GM18861 (cell line): ENCODE data around the gene TPSAB1.
"Not testable (repeated sequence)": the region's sequence is repeated elsewhere in the genome, so short reads cannot be mapped to it uniquely, and the experiment has no call there.

ENCODE experiments used
- ATAC-seq: cut with Tn5 transposase; IDR thresholded peaks from one replicate; pipeline ENCODE4 v1.9.1; 2021; ENCODE audit not compliant: unreplicated experiment

Gene TPSAB1

GRCh38 chr16:1245452-1246020 is 5.0 kb downstream of the TPSAB1 start:
- no peak for ATAC-seq

GRCh38 chr16:1247903-1248537 is 7.5 kb downstream of the TPSAB1 start:
- ATAC-seq = not testable (repeated sequence)

DNA sequence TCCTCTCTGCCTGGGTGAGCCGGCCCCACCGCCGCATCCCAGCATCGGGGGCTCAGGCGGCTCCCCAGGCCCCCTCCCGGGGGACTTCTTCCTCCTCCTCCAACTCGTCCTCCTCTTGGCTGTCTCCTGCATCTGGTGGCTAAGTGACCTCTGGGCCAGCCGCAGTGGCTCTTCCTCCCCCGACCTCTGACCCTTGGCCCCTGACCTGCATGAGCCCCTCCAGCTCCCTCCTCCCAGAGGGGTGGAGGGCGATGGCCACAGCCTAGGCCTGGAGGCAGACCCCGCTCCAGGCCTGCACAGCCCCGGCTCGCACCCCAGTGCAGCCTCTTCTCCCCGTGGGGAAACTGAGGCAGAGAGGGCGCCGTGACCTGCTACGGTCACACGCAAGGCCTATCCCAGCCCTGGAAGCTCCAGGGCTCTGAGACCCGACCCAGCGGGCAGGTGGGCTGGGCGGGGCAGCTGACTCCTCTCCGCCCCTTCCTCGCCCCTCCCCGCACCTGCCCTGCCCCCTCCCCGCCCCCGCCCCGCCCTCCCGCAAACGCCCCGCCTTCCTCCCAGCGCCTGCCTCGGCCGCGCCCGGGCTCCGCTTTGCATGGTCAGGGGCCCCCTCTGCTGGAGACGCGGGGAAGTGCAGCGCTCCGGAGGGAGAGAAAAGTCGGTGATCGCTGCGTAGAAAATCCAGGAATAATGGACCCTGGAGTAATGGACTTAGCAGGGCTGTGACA is 8.7 kb downstream of the TPSAB1 start:
- ATAC-seq = not testable (repeated sequence)

GRCh38 chr16:1253701-1254364 is 13.3 kb downstream of the TPSAB1 start:
- not testable (repeated sequence) for ATAC-seq

DNA sequence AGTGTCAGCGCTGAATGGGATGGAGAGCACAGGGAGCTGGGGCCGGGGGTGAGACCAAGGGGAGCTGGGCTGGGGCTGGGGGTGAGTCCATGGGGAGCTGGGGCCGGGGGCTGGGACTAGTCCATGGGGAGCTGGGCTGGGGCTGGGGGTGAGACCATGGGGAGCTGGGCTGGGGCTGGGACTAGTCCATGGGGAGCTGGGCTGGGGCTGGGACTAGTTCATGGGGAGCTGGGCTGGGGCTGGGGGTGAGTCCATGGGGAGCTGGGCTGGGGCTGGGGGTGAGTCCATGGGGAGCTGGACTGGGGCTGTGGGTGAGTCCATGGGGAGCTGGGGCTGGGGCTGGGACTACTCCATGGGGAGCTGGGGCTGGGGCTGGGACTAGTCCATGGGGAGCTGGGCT is 14.3 kb downstream of the TPSAB1 start:
- not testable (repeated sequence) for ATAC-seq

DNA sequence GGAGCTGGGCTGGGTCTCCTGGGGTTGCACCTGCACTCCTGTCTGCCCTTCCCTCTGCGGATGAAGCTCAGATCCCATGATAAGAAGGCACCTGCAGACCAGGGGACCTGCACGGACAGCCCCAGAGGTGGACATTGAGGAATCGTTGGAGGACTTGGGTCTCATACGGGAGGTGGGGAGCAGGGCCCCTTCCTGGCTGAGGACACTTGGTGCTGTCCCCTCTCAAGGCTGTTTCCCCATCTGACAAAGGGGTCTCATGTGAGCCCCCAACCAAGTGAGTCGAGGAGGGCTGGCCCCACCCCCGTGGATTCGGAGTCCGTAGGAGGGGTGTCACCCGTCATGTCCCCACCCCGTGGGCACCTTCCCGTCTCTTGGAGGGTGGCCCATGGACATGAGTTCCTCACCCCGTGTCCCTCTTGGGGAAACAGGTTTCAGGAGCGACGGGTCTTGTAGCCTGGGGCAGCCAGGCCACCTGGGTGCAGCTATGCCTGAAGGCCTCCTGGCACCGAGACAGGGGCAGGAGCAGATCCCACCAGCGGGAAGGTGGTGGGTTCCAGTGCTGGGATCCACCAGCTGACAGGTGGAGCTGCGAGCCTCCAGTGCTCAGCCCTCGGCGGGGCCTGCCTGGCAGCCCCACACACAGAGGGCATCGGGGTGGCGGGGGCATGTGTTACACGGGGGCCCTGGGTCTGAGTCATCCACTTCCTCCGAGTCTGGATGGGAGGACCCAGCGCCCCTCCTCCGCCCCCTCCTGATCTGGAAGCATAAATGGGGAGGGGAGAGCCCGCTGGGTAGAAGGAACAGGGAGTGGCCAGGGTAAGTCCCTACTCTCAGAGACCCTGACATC is 15.0 kb downstream of the TPSAB1 start, which contains the start of gene TPSD1:
TPSD1 (plus strand) TSS at position 794 of the 847 bp plus-strand sequence. CDS start 212 bp downstream, outside the sequence.
- not testable (repeated sequence) for ATAC-seq

DNA sequence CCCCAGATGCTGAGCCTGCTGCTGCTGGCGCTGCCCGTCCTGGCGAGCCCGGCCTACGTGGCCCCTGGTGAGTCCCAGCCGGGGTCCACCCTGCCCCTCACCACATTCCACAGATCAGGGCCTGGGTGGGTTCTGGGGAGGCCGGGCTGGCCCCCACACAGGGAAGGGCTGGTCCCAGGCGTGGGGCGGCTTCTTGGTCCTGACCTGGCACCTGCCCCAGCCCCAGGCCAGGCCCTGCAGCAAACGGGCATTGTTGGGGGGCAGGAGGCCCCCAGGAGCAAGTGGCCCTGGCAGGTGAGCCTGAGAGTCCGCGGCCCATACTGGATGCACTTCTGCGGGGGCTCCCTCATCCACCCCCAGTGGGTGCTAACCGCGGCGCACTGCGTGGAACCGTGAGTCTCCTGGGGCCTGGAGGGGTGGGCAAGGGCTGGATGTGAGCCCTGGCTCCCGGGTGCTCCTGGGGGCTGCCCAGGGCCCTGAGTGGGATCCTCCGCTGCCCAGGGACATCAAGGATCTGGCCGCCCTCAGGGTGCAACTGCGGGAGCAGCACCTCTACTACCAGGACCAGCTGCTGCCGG is 15.9 kb downstream of the TPSAB1 start:
- ATAC-seq = not testable (repeated sequence)

DNA sequence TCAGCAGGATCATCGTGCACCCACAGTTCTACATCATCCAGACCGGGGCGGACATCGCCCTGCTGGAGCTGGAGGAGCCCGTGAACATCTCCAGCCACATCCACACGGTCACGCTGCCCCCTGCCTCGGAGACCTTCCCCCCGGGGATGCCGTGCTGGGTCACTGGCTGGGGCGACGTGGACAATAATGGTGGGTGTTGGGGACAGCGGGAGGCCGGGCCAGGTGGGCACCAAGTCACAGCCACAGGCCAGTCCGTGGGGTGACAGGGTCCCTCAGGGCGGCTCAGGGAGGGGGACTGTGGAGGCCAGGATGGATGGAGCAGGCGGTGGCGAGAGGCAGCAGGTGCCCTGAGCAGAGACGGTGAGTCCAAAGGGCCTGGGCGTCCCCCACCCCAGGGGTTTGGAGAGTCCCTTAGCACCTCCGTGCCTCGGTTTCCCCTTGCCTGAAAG is 16.4 kb downstream of the TPSAB1 start:
- ATAC-seq = no peak

- no peak for ATAC-seq
Measured at GRCh38 chr16:1257561-1258224, 17.2 kb downstream of the TPSAB1 start.

GRCh38 chr16:1258225-1258600 is 17.7 kb downstream of the TPSAB1 start:
- ATAC-seq = no peak

GRCh38 chr16:1258906-1259759 is 18.6 kb downstream of the TPSAB1 start:
- no peak for ATAC-seq

DNA sequence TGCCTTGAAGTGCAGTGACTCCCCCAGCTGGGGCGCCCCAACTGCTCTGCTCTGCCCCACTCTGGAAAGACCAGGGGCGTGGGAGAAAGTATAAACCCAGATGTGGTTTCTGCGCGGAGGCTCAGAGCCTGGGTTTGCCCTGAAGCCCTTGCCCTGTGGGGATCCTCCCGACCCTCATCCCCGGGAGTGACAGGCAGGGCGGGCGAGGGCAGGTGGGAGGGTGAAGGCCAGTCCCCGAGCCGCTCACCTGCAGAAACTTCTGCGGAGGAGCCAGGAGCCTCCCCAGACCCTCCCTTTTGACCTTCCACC is 19.2 kb downstream of the TPSAB1 start:
- no peak for ATAC-seq

DNA sequence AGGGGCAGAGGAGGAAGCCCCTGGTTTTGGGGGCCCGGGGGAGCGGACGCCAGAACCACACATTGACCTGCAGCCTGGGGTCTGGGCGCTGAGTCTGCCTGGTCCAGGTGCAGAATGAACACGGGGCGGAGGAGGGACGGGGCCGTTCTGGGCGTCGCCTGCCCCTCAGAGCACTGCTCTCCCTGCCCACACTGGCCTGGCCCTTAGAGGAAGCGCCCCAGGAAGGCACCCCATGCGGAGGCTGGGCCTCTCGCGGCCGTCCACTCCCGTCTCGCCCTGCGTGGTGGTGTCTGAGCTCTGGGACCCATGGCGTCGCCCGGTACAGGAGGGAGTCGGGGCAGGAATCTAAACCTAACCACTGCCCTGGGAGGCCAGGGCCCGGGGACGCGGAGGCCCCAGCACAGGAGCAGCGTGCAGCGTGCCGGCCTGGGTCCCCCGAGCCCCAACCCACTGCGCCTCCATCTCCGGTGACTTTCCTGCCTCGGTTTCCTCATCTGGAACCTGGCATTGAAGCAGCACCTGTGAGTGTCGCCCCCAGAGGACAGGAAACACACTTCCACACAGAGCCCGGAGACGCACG is 19.7 kb downstream of the TPSAB1 start:
- ATAC-seq = no peak

DNA sequence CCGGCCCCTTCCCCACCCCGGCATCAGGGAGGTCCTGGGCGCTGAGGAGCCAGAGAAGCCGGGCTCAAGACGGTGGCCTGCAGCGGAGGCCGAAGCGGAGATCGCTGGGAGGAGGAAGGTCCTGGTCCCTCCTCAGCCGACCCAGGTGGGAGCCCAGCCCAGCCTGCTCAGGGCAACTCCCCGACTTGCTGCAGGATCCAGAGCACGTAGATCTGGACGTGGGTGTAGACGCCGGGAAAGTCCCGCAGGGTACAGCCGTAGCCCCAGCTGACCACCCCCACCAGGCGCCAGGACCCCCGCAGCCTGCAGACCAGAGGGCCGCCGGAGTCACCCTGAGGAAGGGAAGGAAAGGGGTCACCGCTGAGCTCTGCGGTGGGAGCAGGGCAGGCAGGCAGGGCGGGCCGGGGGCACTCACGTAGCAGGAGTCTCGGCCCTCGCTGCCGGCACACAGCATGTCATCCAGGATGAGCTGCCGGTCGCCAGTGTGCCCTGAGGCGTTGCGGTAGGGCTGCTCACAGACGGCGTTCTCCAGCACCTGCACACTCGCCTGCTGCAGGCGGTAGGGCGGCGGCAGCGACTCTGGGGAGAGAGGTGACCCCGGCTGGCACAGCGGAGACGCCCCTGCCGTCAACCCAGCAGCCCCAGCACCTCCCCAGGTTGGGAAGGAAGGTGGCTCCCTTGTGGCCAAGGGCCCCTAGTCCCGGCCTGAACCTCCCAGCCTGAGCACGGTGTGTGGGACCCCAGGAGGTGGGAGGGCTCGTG is 20.8 kb downstream of the TPSAB1 start:
- no peak for ATAC-seq

DNA sequence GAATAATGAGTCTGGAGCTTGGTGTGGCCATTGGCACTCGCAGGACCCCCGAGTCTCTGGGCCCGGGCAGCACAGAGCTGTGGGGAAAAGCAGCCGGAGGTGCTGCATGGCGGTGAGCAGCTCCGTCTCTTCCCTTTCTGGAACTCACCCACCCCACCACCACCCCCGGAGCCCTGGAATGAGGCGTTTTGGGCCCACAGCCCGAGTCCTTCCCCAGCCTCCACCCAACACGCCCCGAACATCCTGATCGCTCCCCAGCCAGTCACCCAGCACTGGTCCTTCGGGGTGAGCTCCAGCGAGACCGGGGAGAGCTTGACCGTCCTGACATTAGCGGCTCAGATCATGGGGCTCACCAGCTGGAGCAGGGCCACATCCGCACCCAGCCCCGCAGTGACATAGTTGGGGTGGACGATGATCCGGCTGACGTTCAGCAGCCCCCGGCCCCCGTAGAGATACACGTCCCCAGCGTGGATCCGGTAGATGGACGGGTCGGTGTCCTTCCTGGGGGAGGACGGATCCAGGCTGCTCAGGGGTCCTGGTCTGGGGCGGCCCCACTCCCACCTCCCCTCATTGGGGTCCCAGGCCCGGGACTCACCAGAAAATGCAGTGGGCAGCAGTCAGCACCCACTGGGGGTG is 21.8 kb downstream of the TPSAB1 start:
- ATAC-seq = no peak

DNA sequence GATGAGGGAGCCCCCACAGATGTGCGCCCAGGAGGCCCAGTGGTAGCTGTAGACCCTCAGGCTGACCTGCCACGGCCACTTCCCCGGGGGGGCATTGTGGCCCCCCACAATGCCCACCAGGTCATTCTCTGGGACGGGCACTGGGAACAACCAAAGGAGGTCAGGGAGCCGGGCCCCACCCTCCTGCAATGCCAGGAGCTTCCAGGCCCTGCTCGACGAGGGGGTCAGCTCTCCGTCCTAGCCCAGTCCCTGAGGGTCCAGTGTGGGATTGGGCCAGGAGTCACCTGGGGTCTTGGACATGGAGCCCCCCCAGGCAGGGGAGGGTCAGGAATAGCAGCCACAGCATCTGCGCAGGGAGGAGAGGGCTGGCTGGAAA is 22.3 kb downstream of the TPSAB1 start:
- no peak for ATAC-seq

GRCh38 chr16:1263591-1264344 is 23.3 kb downstream of the TPSAB1 start:
- no peak for ATAC-seq
